Esophagus muscularis mucosa (tissue), 4 donors: ENCODE results near the gene ARF1. TPM values are rescaled to one million over a fixed set of nuclear protein-coding genes. Genes with fewer than 3 reads are reported as not detected.
A peak's percentile ranks its signal among the peaks of the same experiment; 100 is the strongest.

Source experiments
- DNase-seq: peaks from one replicate; pipeline ENCODE4 v3.0.0-alpha.2; 2017; ENCODE audit errors: extremely low spot score
- H3K27ac ChIP-seq, 4 donors: fragments of 200-600 bp; sonication (generic); replicated peaks in 1 of 4; 1 replicate in 3 of 4; 2 replicates in 1 of 4; pipeline ENCODE4 v1.5.1; 2016 to 2019; ENCODE audit warnings: mild to moderate bottlenecking in 1 of 4
- H3K27me3 ChIP-seq, 4 donors: fragments of 200-600 bp; sonication (generic); one replicate each; pipeline versions ENCODE4 v1.5.1 to v1.6.0; 2016 to 2019
- H3K36me3 ChIP-seq, 4 donors: fragments of 200-600 bp; sonication (generic); one replicate each; pipeline ENCODE4 v1.5.1; 2016 to 2019
- H3K4me1 ChIP-seq, 4 donors: fragments of 200-600 bp; sonication (generic); one replicate each; pipeline ENCODE4 v1.5.1; 2016 to 2019
- H3K4me3 ChIP-seq, 4 donors: fragments of 200-600 bp; sonication (generic); 1 replicate in 2 of 4; 2 replicates in 2 of 4; pipeline ENCODE4 v1.5.1; 2016 to 2019; ENCODE audit warnings: mild to moderate bottlenecking in 4 of 4, moderate library complexity in 1 of 4
- H3K9me3 ChIP-seq, 4 donors: fragments of 200-600 bp; sonication (generic); 1 replicate in 3 of 4; 2 replicates in 1 of 4; pipeline ENCODE4 v1.5.1; 2016 to 2019
- CTCF ChIP-seq, 3 experiments: fragments of 200-600 bp in 2 of 3; fragments of 450-650 bp in 1 of 3; sonication (generic) in 2 of 3; IDR thresholded peaks; one replicate each; pipeline ENCODE4 v1.5.1; 2017 to 2019; ENCODE audit warnings: antibody characterized with exemption in 3 of 3, mild to moderate bottlenecking in 2 of 3, moderate library complexity in 1 of 3
- EP300 ChIP-seq: sonication (generic); formaldehyde crosslinking; IDR thresholded peaks from one replicate; pipeline ENCODE4 v1.6.1; 2017; ENCODE audit warnings: antibody characterized with exemption
- POLR2A ChIP-seq: fragments of 450-650 bp; IDR thresholded peaks from one replicate; pipeline ENCODE4 v1.6.1; 2017; ENCODE audit warnings: antibody characterized with exemption, moderate library complexity, mild to moderate bottlenecking, low read depth
- POLR2AphosphoS5 ChIP-seq, 2 donors: sonication (generic); formaldehyde crosslinking; IDR thresholded peaks; one replicate each; pipeline ENCODE4 v1.6.1; 2017; ENCODE audit warnings: antibody characterized with exemption in 2 of 2
- WGBS: methylation state at CpG from one replicate; pipeline ENCODE4 v1.1.5; 2018; 5-methylcytosine and 5-hydroxymethylcytosine counted together
- intact Hi-C: fragments of 100-400 bp; cut with DNase I; formaldehyde crosslinking; loops from one replicate; pipeline ENCODE4 v1.15.1; 2023
- total RNA-seq, 4 donors: library from RNA; depleted of rRNA; stranded (reverse); fragments of >200 nt; gene quantifications; one replicate each; pipeline versions ENCODE4 v1.1.0 to v1.2.1, GENCODE V29; 2016

ARF1 gene
- total RNA-seq, 4 donors from 2014 or later, result 238 to 392 (median 346) TPM

- TF ChIP-seq POLR2AphosphoS5 (IDR thresholded peaks at IDR 0.05) (no peak), CTCF (IDR thresholded peaks at IDR 0.05) (no peak), EP300 (no peak), POLR2A (no peak)
- H3K9me3 ChIP-seq, result peaks cover 0 to 6% (median 5%) of the 10 kb centered on the region in 4 donors
- peak overlapping the region in 2 of 4 donors; percentile 5 to 100 for H3K27ac ChIP-seq
- no peak for DNase-seq
- intact Hi-C loops, result loop anchor here (10.0 kb wide), 1 partner anchor 325 kb away; no protein-coding TSS in a partner anchor
- 68% methylated on average over 10 of the region's 12 CpGs for WGBS
- H3K4me1 ChIP-seq, result peaks cover 85 to 91% (median 88%) of the 10 kb centered on the region in 4 donors
- no peaks in the 10 kb centered on the region for H3K27me3 ChIP-seq
- peaks cover 0 to 17% (median 6%) of the 10 kb centered on the region in 4 donors for H3K36me3 ChIP-seq
- peak overlapping the region in 1 of 4 donors; percentile 9 for H3K4me3 ChIP-seq
Observed at GRCh38 chr1:228089519-228090380, 7.2 kb downstream of the ARF1 start.

- peaks cover 0 to 17% (median 6%) of the 10 kb centered on the region in 4 donors for H3K36me3 ChIP-seq
- intact Hi-C loops, result no loop called here
- no peak for DNase-seq
- TF ChIP-seq POLR2A (no peak), POLR2AphosphoS5 (IDR thresholded peaks at IDR 0.05) (no peak), EP300 (no peak), CTCF (IDR thresholded peaks at IDR 0.05) (no peak)
- H3K9me3 ChIP-seq, result peaks cover 0 to 11% (median 7%) of the 10 kb centered on the region in 4 donors
- no peak overlapping the region for H3K4me3 ChIP-seq
- H3K4me1 ChIP-seq, result peaks cover 76 to 88% (median 82%) of the 10 kb centered on the region in 4 donors
- no peaks in the 10 kb centered on the region for H3K27me3 ChIP-seq
- WGBS, result 26% methylated on average over 2 of the region's 2 CpGs
- no peak overlapping the region for H3K27ac ChIP-seq
Observed at GRCh38 chr1:228090613-228091081, 8.1 kb downstream of the ARF1 start.

GRCh38 chr1:228091084-228091483 is 8.6 kb downstream of the ARF1 start:
- Histone ChIP-seq H3K9me3 (peaks cover 0 to 11% (median 7%) of the 10 kb centered on the region in 4 donors), H3K36me3 (peaks cover 0 to 20% (median 8%) of the 10 kb centered on the region in 4 donors), H3K4me1 (peaks cover 74 to 88% (median 82%) of the 10 kb centered on the region in 4 donors), H3K27me3 (no peaks in the 10 kb centered on the region), H3K4me3 (no peak overlapping the region), H3K27ac (no peak overlapping the region)
- no peak for DNase-seq
- intact Hi-C loops, result no loop called here
- TF ChIP-seq POLR2A, result no peak
- TF ChIP-seq EP300, result no peak
- no peak for TF ChIP-seq POLR2AphosphoS5 (IDR thresholded peaks at IDR 0.05)
- no peak for TF ChIP-seq CTCF (IDR thresholded peaks at IDR 0.05)
- 54% methylated on average over 4 of the region's 4 CpGs for WGBS

- H3K36me3 ChIP-seq, result peaks cover under 1 to 34% (median 22%) of the 10 kb centered on the region in 4 donors
- no peak overlapping the region for H3K27ac ChIP-seq
- H3K9me3 ChIP-seq, result peaks cover 0 to 11% (median 7%) of the 10 kb centered on the region in 4 donors
- H3K4me3 ChIP-seq, result no peak overlapping the region
- H3K27me3 ChIP-seq, result no peaks in the 10 kb centered on the region
- DNase-seq, result no peak
- intact Hi-C loops, result no loop called here
- WGBS, result 90% methylated on average over 9 of the region's 11 CpGs
- H3K4me1 ChIP-seq, result peaks cover 72 to 88% (median 82%) of the 10 kb centered on the region in 4 donors
- no peak for TF ChIP-seq EP300
- no peak for TF ChIP-seq POLR2AphosphoS5 (IDR thresholded peaks at IDR 0.05)
- TF ChIP-seq POLR2A, result no peak
- TF ChIP-seq CTCF (IDR thresholded peaks at IDR 0.05), result no peak
Observed at GRCh38 chr1:228092342-228093049, 10.0 kb downstream of the ARF1 start.
